GM20000 (cell line): ENCODE data around the gene PLS1.

Source experiments
- DNase-seq: peaks from one replicate; pipeline ENCODE4 v3.0.0; 2012; ENCODE audit warnings: low spot score
- TF ChIP-seq, protein P1 (sequence below): IDR thresholded peaks from 2 replicates; pipeline ENCODE4 v1.5.1; 2012; ENCODE audit warnings: mild to moderate bottlenecking, control low read depth; ENCODE audit errors: extremely low read depth, missing control alignments

Gene PLS1

DNA sequence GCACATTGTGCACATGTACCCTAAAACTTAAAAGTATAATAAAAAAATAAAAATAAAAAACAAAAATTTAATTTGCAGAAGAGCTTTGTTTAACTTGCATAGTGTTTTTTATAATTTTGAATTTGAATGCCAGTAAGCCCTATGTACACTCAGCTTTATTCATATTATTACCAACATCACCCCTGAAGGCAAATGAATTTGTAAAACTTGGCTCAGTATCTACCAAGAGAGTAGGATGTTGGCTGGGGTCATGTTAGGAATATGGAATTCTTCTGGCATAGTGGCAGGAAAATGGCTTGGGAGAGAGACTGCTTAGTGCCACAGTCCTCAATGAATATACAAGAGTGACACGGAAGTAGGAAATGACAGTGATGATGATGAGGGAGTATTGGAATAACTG is 158.3 kb downstream of the PLS1 start:
- TF ChIP-seq, protein P1, sequence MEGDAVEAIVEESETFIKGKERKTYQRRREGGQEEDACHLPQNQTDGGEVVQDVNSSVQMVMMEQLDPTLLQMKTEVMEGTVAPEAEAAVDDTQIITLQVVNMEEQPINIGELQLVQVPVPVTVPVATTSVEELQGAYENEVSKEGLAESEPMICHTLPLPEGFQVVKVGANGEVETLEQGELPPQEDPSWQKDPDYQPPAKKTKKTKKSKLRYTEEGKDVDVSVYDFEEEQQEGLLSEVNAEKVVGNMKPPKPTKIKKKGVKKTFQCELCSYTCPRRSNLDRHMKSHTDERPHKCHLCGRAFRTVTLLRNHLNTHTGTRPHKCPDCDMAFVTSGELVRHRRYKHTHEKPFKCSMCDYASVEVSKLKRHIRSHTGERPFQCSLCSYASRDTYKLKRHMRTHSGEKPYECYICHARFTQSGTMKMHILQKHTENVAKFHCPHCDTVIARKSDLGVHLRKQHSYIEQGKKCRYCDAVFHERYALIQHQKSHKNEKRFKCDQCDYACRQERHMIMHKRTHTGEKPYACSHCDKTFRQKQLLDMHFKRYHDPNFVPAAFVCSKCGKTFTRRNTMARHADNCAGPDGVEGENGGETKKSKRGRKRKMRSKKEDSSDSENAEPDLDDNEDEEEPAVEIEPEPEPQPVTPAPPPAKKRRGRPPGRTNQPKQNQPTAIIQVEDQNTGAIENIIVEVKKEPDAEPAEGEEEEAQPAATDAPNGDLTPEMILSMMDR, result no peak
- DNase-seq, result no peak
